ENCODE data around the gene FEN1. TPM values are rescaled to one million over a fixed set of nuclear protein-coding genes. Genes with fewer than 3 reads are reported as not detected.
A peak's percentile ranks its signal among the peaks of the same experiment; 100 is the strongest.

FEN1 gene
- total and polyA plus RNA-seq, 2 experiments from 2014 or later, result 15.4 to 21.0 TPM

- Histone ChIP-seq H3K79me2 (peaks cover 43% of the 10 kb centered on the region), H3K9me2 (replicated peaks; ENCODE audit: insufficient read depth) (no peaks in the 10 kb centered on the region), H3K4me2 (no peak overlapping the region), H4K20me1 (ENCODE audit: insufficient read depth, poor library complexity, severe bottlenecking) (no peaks in the 10 kb centered on the region), H3K27ac (no peak overlapping the region), H3K9me3 (ENCODE audit: low read depth) (no peaks in the 10 kb centered on the region), H3K4me3 (no peak overlapping the region), H3K4me1 (ENCODE audit: insufficient read depth) (peaks cover 57% of the 10 kb centered on the region), H3K27me3 (no peaks in the 10 kb centered on the region), H2AFZ (no peak overlapping the region), H3K36me3 (replicated peaks; ENCODE audit: insufficient read depth, low read depth) (no peaks in the 10 kb centered on the region)
- DNase-seq (ENCODE audit: low spot score), result no peak
- 85% methylated on average over 14 of the region's 14 CpGs for WGBS (ENCODE audit: low lambda C conversion rate, missing lambda C conversion rate)
- TF ChIP-seq EZH2phosphoT487 (IDR thresholded peaks at IDR 0.05; ENCODE audit: low read depth, severe bottlenecking, unreplicated experiment) (no peak), CTCF (IDR thresholded peaks at IDR 0.05; ENCODE audit: poor library complexity) (no peak), EZH2 (IDR thresholded peaks at IDR 0.05; ENCODE audit: borderline replicate concordance) (no peak)
Measured at GRCh38 chr11:61751384-61751783, 41.3 kb upstream of the FEN1 start.

- H3K4me2 ChIP-seq, result peak within 1 kb of the TSS; percentile 94
- WGBS (ENCODE audit: low lambda C conversion rate, missing lambda C conversion rate), result 8% methylated on average over 30 of the region's 93 CpGs
- peaks cover 53% of the 10 kb centered on the region for H3K79me2 ChIP-seq
- peak within 1 kb of the TSS; percentile 98 for H3K27ac ChIP-seq
- peaks cover 63% of the 10 kb centered on the region for H3K4me1 ChIP-seq (ENCODE audit: insufficient read depth)
- peak within 1 kb of the TSS; percentile 70 for H3K4me3 ChIP-seq
- H3K9me3 ChIP-seq (ENCODE audit: low read depth), result no peaks in the 10 kb centered on the region
- H3K36me3 ChIP-seq (replicated peaks; ENCODE audit: insufficient read depth, low read depth), result no peaks in the 10 kb centered on the region
- H2AFZ ChIP-seq, result peak within 1 kb of the TSS; percentile 74
- TF ChIP-seq CTCF (IDR thresholded peaks at IDR 0.05; ENCODE audit: poor library complexity) (peak; percentile 59), EZH2phosphoT487 (IDR thresholded peaks at IDR 0.05; ENCODE audit: low read depth, severe bottlenecking, unreplicated experiment) (no peak)
- no peaks in the 10 kb centered on the region for H4K20me1 ChIP-seq (ENCODE audit: insufficient read depth, poor library complexity, severe bottlenecking)
- DNase-seq (ENCODE audit: low spot score), result peak; percentile 88
- H3K9me2 ChIP-seq (replicated peaks; ENCODE audit: insufficient read depth), result no peaks in the 10 kb centered on the region
- no peaks in the 10 kb centered on the region for H3K27me3 ChIP-seq
Measured at GRCh38 chr11:61752117-61752924, 40.4 kb upstream of the FEN1 start, which contains the start of gene MYRF. Gene MYRF, plus strand, starts transcription at chr11:61752636. Its CDS starts 109 bp downstream, at chr11:61752745.

GRCh38 chr11:61752925-61753521 lies 39.7 kb upstream of the FEN1 start:
- Histone ChIP-seq H3K4me1 (ENCODE audit: insufficient read depth) (peaks cover 62% of the 10 kb centered on the region), H3K9me3 (ENCODE audit: low read depth) (no peaks in the 10 kb centered on the region), H3K36me3 (replicated peaks; ENCODE audit: insufficient read depth, low read depth) (no peaks in the 10 kb centered on the region), H3K9me2 (replicated peaks; ENCODE audit: insufficient read depth) (no peaks in the 10 kb centered on the region), H2AFZ (peak overlapping the region; percentile 49), H3K79me2 (peaks cover 60% of the 10 kb centered on the region), H3K4me3 (peak overlapping the region; percentile 70), H3K27me3 (no peaks in the 10 kb centered on the region), H3K27ac (peak overlapping the region; percentile 98), H4K20me1 (ENCODE audit: insufficient read depth, poor library complexity, severe bottlenecking) (no peaks in the 10 kb centered on the region), H3K4me2 (peak overlapping the region; percentile 93)
- WGBS (ENCODE audit: low lambda C conversion rate, missing lambda C conversion rate), result 32% methylated on average over 13 of the region's 17 CpGs
- no peak for DNase-seq (ENCODE audit: low spot score)
- no peak for TF ChIP-seq CTCF (IDR thresholded peaks at IDR 0.05; ENCODE audit: poor library complexity)
- no peak for TF ChIP-seq EZH2phosphoT487 (IDR thresholded peaks at IDR 0.05; ENCODE audit: low read depth, severe bottlenecking, unreplicated experiment)
- no peak for TF ChIP-seq EZH2 (IDR thresholded peaks at IDR 0.05; ENCODE audit: borderline replicate concordance)
